Measurements from ENCODE around the gene MGAT3. TPM values are rescaled to one million over a fixed set of nuclear protein-coding genes. Genes with fewer than 3 reads are reported as not detected.
"Not testable (repeated sequence)": the region's sequence is repeated elsewhere in the genome, so short reads cannot be mapped to it uniquely, and the experiment has no call there.

Gene MGAT3
- total RNA-seq, 2 donors from 2014 or later = 8.9 to 19.1 TPM

DNA sequence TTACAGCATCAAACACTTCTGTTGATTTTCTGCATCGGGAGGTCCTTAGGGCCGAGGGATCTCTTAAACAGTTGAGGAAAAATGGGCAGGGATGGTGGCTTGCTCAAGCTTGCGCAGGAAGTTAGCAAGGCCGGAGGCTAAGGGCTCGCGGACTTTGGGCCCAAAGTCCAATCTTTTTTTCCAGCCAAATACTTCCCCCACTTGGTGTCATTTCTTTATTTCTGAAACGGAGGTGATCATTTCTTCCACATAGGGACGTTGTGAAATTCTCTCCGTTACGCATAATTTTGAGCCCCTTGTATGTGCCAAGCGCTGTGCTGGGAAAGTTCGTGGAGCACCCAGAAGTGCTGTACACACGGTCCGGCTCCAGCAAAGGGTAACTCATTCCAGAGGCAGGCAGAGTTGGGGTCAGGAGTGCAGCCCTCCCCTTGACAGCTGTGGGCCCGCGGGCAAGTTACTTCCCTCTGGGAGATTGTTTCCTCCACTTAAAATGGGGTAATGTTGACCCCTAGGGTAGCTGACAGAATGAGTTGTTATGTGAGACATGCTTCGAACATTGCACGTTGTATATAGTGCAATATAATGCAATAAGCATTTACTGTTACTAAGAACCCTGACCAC is 46.1 kb downstream of the MGAT3 start:
- peaks cover 13% of the 10 kb centered on the region for H3K36me3 ChIP-seq

GRCh38 chr22:39503630-39504029 is 46.8 kb downstream of the MGAT3 start:
- peaks cover 6% of the 10 kb centered on the region for H3K4me1 ChIP-seq
- TF ChIP-seq CTCF (IDR thresholded peaks at IDR 0.05) = no peak
- peak overlapping the region in 1 of 2 donors; percentile 90 for H3K9ac ChIP-seq (ENCODE audit: low read depth in 2 of 2, low read length in 2 of 2)
- peak overlapping the region; percentile 92 for H3K4me3 ChIP-seq
- H3K36me3 ChIP-seq = peaks cover 13% of the 10 kb centered on the region
- H3K9me3 ChIP-seq = no peaks in the 10 kb centered on the region
- intact Hi-C loops (cut with DNase I) = no loop called here
- H3K27ac ChIP-seq = no peak overlapping the region
- no peaks in the 10 kb centered on the region for H3K27me3 ChIP-seq
- DNase-seq = no peak

More for the DNA sequence above, 46.1 kb downstream of the MGAT3 start:
- peak overlapping the region; percentile 92 for H3K4me3 ChIP-seq
- peak overlapping the region; percentile 69 to 90 for H3K9ac ChIP-seq (ENCODE audit: low read depth in 2 of 2, low read length in 2 of 2)
- H3K4me1 ChIP-seq = peaks cover 6% of the 10 kb centered on the region
- TF ChIP-seq CTCF (IDR thresholded peaks at IDR 0.05) = no peak
- DNase-seq = no peak
- no peaks in the 10 kb centered on the region for H3K27me3 ChIP-seq
- H3K27ac ChIP-seq = peak overlapping the region; percentile 72
- intact Hi-C loops (cut with DNase I) = no loop called here
- H3K9me3 ChIP-seq = no peaks in the 10 kb centered on the region

DNA sequence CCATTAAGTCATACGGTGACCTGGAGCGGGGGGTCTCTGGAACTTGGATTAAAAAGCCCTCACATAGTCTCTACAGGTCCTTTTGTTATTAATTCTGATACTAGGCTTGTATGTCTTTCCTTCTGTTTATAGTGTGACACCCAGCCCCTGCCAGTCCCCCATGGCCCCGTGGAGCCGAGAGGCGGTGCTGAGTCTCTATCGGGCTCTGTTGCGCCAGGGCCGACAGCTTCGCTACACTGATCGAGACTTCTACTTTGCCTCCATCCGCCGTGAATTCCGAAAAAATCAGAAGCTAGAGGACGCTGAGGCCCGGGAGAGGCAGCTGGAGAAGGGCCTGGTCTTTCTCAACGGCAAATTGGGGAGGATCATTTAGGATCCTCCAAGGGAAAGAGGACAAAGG is 47.3 kb downstream of the MGAT3 start:
- Histone ChIP-seq H3K27me3 (no peaks in the 10 kb centered on the region), H3K27ac (no peak overlapping the region), H3K9ac (ENCODE audit: low read depth in 2 of 2, low read length in 2 of 2) (peak overlapping the region in 1 of 2 donors; percentile 90), H3K9me3 (no peaks in the 10 kb centered on the region), H3K4me3 (no peak overlapping the region), H3K36me3 (peaks cover 13% of the 10 kb centered on the region), H3K4me1 (peaks cover 6% of the 10 kb centered on the region)
- DNase-seq = no peak
- no peak for TF ChIP-seq CTCF (IDR thresholded peaks at IDR 0.05)
- intact Hi-C loops (cut with DNase I) = no loop called here

DNA sequence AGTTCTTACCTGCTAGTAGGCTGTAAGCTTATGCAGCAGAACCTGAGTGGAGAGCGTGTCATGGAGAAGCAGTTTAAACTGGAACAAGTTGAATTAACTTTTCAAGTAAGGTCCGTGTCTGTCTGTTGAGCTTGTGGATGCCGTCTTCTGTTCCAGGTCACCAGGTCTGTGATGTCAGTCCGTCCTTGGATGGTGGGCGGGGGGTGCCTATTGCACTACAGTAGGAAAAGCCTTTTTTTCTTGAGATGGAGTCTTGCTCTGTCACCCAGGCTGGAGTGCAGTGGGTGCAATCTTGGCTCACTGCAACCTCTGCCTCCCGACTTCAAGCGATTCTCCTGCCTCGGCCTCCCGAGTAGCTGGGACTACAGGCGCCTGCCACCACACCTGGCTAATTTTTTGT is 50.2 kb downstream of the MGAT3 start:
- H3K27me3 ChIP-seq; H3K9ac ChIP-seq (ENCODE audit: low read depth in 2 of 2, low read length in 2 of 2); intact Hi-C loops (cut with DNase I); H3K4me3 ChIP-seq; DNase-seq; H3K9me3 ChIP-seq; H3K4me1 ChIP-seq; H3K27ac ChIP-seq: not testable (repeated sequence)
- peaks cover 18% of the 10 kb centered on the region for H3K36me3 ChIP-seq

- H3K9me3 ChIP-seq = no peaks in the 10 kb centered on the region
- intact Hi-C loops (cut with DNase I) = no loop called here
- H3K4me3 ChIP-seq = no peak overlapping the region
- no peak for DNase-seq
- H3K27me3 ChIP-seq = no peaks in the 10 kb centered on the region
- no peak overlapping the region for H3K27ac ChIP-seq
- no peak overlapping the region for H3K9ac ChIP-seq (ENCODE audit: low read depth in 2 of 2, low read length in 2 of 2)
- H3K36me3 ChIP-seq = peaks cover 24% of the 10 kb centered on the region
- TF ChIP-seq CTCF (IDR thresholded peaks at IDR 0.05) = no peak
- peaks cover under 1% of the 10 kb centered on the region for H3K4me1 ChIP-seq
Observed at GRCh38 chr22:39508393-39508792, 51.6 kb downstream of the MGAT3 start.

GRCh38 chr22:39510529-39511149 is 53.8 kb downstream of the MGAT3 start:
- H3K9me3 ChIP-seq = no peaks in the 10 kb centered on the region
- no peaks in the 10 kb centered on the region for H3K4me1 ChIP-seq
- no peak overlapping the region for H3K9ac ChIP-seq (ENCODE audit: low read depth in 2 of 2, low read length in 2 of 2)
- peaks cover 24% of the 10 kb centered on the region for H3K36me3 ChIP-seq
- DNase-seq = no peak
- no peak overlapping the region for H3K4me3 ChIP-seq
- H3K27ac ChIP-seq = no peak overlapping the region
- TF ChIP-seq CTCF (IDR thresholded peaks at IDR 0.05) = no peak
- intact Hi-C loops (cut with DNase I) = no loop called here
- H3K27me3 ChIP-seq = no peaks in the 10 kb centered on the region

Measured in colonic mucosa (tissue), 4 donors.